HAP-1 (cell line): ENCODE results near the gene TEX36.

Source experiments
- DNase-seq, 2 experiments: peaks; one replicate each; pipeline ENCODE4 v3.0.0-alpha.2; 2016 to 2020; ENCODE audit warnings: low spot score in 2 of 2
- H3K27me3 ChIP-seq: fragments of 250-450 bp; sonication (Bioruptor Pico); 2 replicates; pipeline ENCODE4 v1.5.1; 2020; ENCODE audit warnings: low read depth, mild to moderate bottlenecking, moderate library complexity
- H3K36me3 ChIP-seq: fragments of 250-450 bp; sonication (Bioruptor Pico); replicated peaks from 2 replicates; pipeline ENCODE4 v1.5.1; 2020; ENCODE audit warnings: mild to moderate bottlenecking
- H3K4me1 ChIP-seq: fragments of 250-450 bp; sonication (Bioruptor Pico); 2 replicates; pipeline ENCODE4 v1.5.1; 2020; ENCODE audit warnings: mild to moderate bottlenecking
- H3K4me3 ChIP-seq: fragments of 250-450 bp; sonication (Bioruptor Pico); 2 replicates; pipeline ENCODE4 v1.5.1; 2020; ENCODE audit warnings: mild to moderate bottlenecking, moderate library complexity
- H3K9me3 ChIP-seq: fragments of 250-450 bp; sonication (Bioruptor Pico); 2 replicates; pipeline ENCODE4 v1.5.1; 2020; ENCODE audit warnings: mild to moderate bottlenecking, moderate library complexity
- in situ Hi-C: fragments of 300-500 bp; cut with MboI; formaldehyde crosslinking; loops from 3 replicates; pipeline ENCODE4 v1.14.3; 2020; ENCODE audit warnings: low sequenced_read_pairs, inconsistent platforms, mixed read lengths

TEX36 gene

GRCh38 chr10:125611216-125611615 is 71.7 kb downstream of the TEX36 start:
- Histone ChIP-seq H3K4me3 (no peak overlapping the region), H3K9me3 (no peaks in the 10 kb centered on the region), H3K27me3 (peaks cover 3% of the 10 kb centered on the region; the same call in 1 of the 2 replicates), H3K36me3 (no peaks in the 10 kb centered on the region), H3K4me1 (no peaks in the 10 kb centered on the region)
- DNase-seq = no peak
- in situ Hi-C loops = no loop called here

GRCh38 chr10:125609859-125610258 is 73.1 kb downstream of the TEX36 start:
- Histone ChIP-seq H3K36me3 (no peaks in the 10 kb centered on the region), H3K4me3 (no peak overlapping the region), H3K9me3 (no peaks in the 10 kb centered on the region), H3K4me1 (no peaks in the 10 kb centered on the region), H3K27me3 (peaks cover 3% of the 10 kb centered on the region; the same call in 1 of the 2 replicates)
- DNase-seq = no peak
- in situ Hi-C loops = no loop called here

- Histone ChIP-seq H3K36me3 (no peaks in the 10 kb centered on the region), H3K27me3 (peaks cover 3% of the 10 kb centered on the region; the same call in 1 of the 2 replicates), H3K9me3 (no peaks in the 10 kb centered on the region), H3K4me1 (no peaks in the 10 kb centered on the region), H3K4me3 (no peak overlapping the region)
- in situ Hi-C loops = no loop called here
- no peak for DNase-seq
Observed at GRCh38 chr10:125608474-125608873, 74.5 kb downstream of the TEX36 start.

- H3K4me3 ChIP-seq = no peak overlapping the region
- H3K36me3 ChIP-seq = no peaks in the 10 kb centered on the region
- H3K4me1 ChIP-seq = no peaks in the 10 kb centered on the region
- DNase-seq = no peak
- H3K27me3 ChIP-seq = peaks cover 3% of the 10 kb centered on the region; the same call in 1 of the 2 replicates
- no peaks in the 10 kb centered on the region for H3K9me3 ChIP-seq
- in situ Hi-C loops = no loop called here
Observed at GRCh38 chr10:125607689-125608290, 75.2 kb downstream of the TEX36 start.

GRCh38 chr10:125606414-125607010 is 76.5 kb downstream of the TEX36 start:
- Histone ChIP-seq H3K4me3 (no peak overlapping the region), H3K9me3 (no peaks in the 10 kb centered on the region), H3K4me1 (no peaks in the 10 kb centered on the region), H3K27me3 (peaks cover 3% of the 10 kb centered on the region; the same call in 1 of the 2 replicates), H3K36me3 (no peaks in the 10 kb centered on the region)
- DNase-seq = no peak
- in situ Hi-C loops = no loop called here
